CD4-positive, alpha-beta memory T cell (primary cell): ENCODE results near the gene TAC3. TPM values are rescaled to one million over a fixed set of nuclear protein-coding genes. Genes with fewer than 3 reads are reported as not detected.
"Not testable (repeated sequence)": the region's sequence is repeated elsewhere in the genome, so short reads cannot be mapped to it uniquely, and the experiment has no call there.

Experiments used
- CTCF ChIA-PET: fragments of 350-600 bp; sonication (Branson Sonifier 250); formaldehyde crosslinking; loops from one replicate; lab custom pipeline; 2021; ENCODE audit warnings: inconsistent platforms; ENCODE audit not compliant: partially characterized antibody; lab: Charles Lee
- POLR2A ChIA-PET: fragments of 350-600 bp; sonication (Branson Sonifier 250); formaldehyde crosslinking; loops from one replicate; lab custom pipeline; 2021; ENCODE audit not compliant: partially characterized antibody; lab: Charles Lee
- DNase-seq, 5 donors: peaks; one replicate each; pipeline versions ENCODE4 v3.0.0 to v3.0.0-alpha.2; 2020 to 2022; ENCODE audit warnings: mixed read lengths in 1 of 5
- H3K27ac ChIP-seq: one replicate; pipeline ENCODE4 v1.7.0; 2013; ENCODE audit warnings: low read depth, low read length
- H3K27me3 ChIP-seq: 2 replicates; pipeline ENCODE4 v1.7.0; 2013; ENCODE audit warnings: mild to moderate bottlenecking, low read length, moderate library complexity; ENCODE audit not compliant: insufficient read depth
- H3K36me3 ChIP-seq: 2 replicates; pipeline ENCODE4 v1.7.0; 2013; ENCODE audit warnings: mild to moderate bottlenecking, low read length, moderate library complexity; ENCODE audit not compliant: insufficient read depth
- H3K4me1 ChIP-seq: 2 replicates; pipeline ENCODE4 v1.7.0; 2013; ENCODE audit warnings: mild to moderate bottlenecking, low read length, moderate library complexity; ENCODE audit not compliant: insufficient read depth
- H3K4me3 ChIP-seq, 2 donors: one replicate each; pipeline ENCODE4 v1.7.0; 2013; ENCODE audit warnings: low read length in 2 of 2, mild to moderate bottlenecking in 1 of 2
- H3K9me3 ChIP-seq, 2 donors: one replicate each; pipeline ENCODE4 v1.7.0; 2013; ENCODE audit warnings: low read length in 2 of 2, control low read depth in 1 of 2; ENCODE audit not compliant: control insufficient read depth in 1 of 2
- H3K27ac Mint-ChIP-seq, 7 donors: one replicate each; pipeline ENCODE4 v1.8.0; 2020 to 2021; ENCODE audit warnings: mixed read lengths in 7 of 7, mild to moderate bottlenecking in 6 of 7, inconsistent platforms in 3 of 7, moderate library complexity in 3 of 7
- H3K27me3 Mint-ChIP-seq, 2 donors: one replicate each; pipeline ENCODE4 v1.8.0; 2020 to 2021; ENCODE audit warnings: mixed read lengths in 2 of 2
- H3K36me3 Mint-ChIP-seq, 2 donors: one replicate each; pipeline ENCODE4 v1.8.0; 2020 to 2021; ENCODE audit warnings: mixed read lengths in 2 of 2, inconsistent platforms in 1 of 2, mild to moderate bottlenecking in 1 of 2
- H3K4me1 Mint-ChIP-seq, 4 donors: one replicate each; pipeline ENCODE4 v1.8.0; 2020 to 2021; ENCODE audit warnings: mixed read lengths in 4 of 4, mild to moderate bottlenecking in 1 of 4
- H3K4me3 Mint-ChIP-seq, 8 donors: one replicate each; pipeline ENCODE4 v1.8.0; 2020 to 2021; ENCODE audit warnings: mixed read lengths in 8 of 8, mild to moderate bottlenecking in 7 of 8, moderate library complexity in 6 of 8, inconsistent platforms in 3 of 8
- H3K9me3 Mint-ChIP-seq, 8 donors: one replicate each; pipeline ENCODE4 v1.8.0; 2020 to 2021; ENCODE audit warnings: mixed read lengths in 8 of 8, mild to moderate bottlenecking in 5 of 8, inconsistent platforms in 3 of 8, moderate library complexity in 1 of 8
- intact Hi-C: fragments of 100-400 bp; cut with micrococcal nuclease; formaldehyde crosslinking; loops from one replicate; pipeline ENCODE4 v1.15.1; 2023
- polyA plus RNA-seq, 2 donors: library from polyadenylated mRNA; unstranded; fragments of 300-500 nt; fragmentation: Illumina TruSeq; gene quantifications; one replicate each; pipeline ENCODE4 v1.2.3, GENCODE V29; 2021
- total RNA-seq, 2 experiments: library from RNA; stranded (reverse); gene quantifications; one replicate each; pipeline ENCODE4 v1.2.3, GENCODE V29; 2021

Gene TAC3
- total and polyA plus RNA-seq, 4 experiments from 2014 or later = 0.36 TPM; not detected in 3

GRCh38 chr12:57053146-57053545, 36.8 kb upstream of the TAC3 start:
- H3K36me3 Mint-ChIP-seq = peaks cover 4 to 10% of the 10 kb centered on the region in 2 donors
- DNase-seq = not testable (repeated sequence)
- peak overlapping the region in 1 of 7 donors; percentile 55 for H3K27ac Mint-ChIP-seq

DNA sequence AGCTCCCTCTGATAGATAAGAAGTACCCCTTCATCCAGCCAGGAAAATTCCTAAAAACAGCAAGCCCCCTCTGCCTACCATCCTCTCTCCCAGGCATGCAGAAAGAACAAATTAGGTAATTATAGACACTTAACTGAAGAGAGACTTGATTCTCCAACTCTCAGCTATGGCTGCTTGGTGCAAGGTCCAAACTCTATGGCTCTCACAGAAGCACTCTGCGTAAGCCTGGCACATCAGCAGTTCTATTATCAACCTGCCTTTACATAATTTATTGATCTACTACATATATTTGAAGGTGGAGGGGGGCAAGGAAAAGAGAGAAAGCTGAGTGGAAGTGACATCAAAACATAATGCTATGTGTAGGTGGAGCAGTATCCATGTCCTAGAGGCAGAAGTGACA, 34.7 kb upstream of the TAC3 start:
- Mint-ChIP-seq H3K4me1 (peaks cover 9 to 21% (median 16%) of the 10 kb centered on the region in 4 donors), H3K4me3 (no peak overlapping the region), H3K36me3 (no peaks in the 10 kb centered on the region), H3K27me3 (no peaks in the 10 kb centered on the region), H3K9me3 (no peaks in the 10 kb centered on the region), H3K27ac (no peak overlapping the region)
- no peak for DNase-seq
- no peak overlapping the region for H3K4me3 ChIP-seq
- ChIA-PET CTCF (interaction anchor here (1.6 to 2.2 kb wide), 2 partner anchors 20 to 73 kb away, joined by 4 to 6 read pairs; no protein-coding TSS in a partner anchor), POLR2A (no interaction called here)
- H3K9me3 ChIP-seq = no peaks in the 10 kb centered on the region
- H3K27me3 ChIP-seq = no peaks in the 10 kb centered on the region
- H3K27ac ChIP-seq = no peak overlapping the region
- H3K4me1 ChIP-seq = peaks cover 18% of the 10 kb centered on the region
- no peaks in the 10 kb centered on the region for H3K36me3 ChIP-seq
- intact Hi-C loops = no loop called here

More at GRCh38 chr12:57053146-57053545, 36.8 kb upstream of the TAC3 start:
- H3K4me1 Mint-ChIP-seq, intact Hi-C loops, H3K36me3 ChIP-seq, H3K27me3 Mint-ChIP-seq, H3K27ac ChIP-seq, H3K4me1 ChIP-seq, H3K4me3 ChIP-seq, H3K4me3 Mint-ChIP-seq, H3K27me3 ChIP-seq, H3K9me3 Mint-ChIP-seq, H3K9me3 ChIP-seq, POLR2A ChIA-PET: not testable (repeated sequence)
- CTCF ChIA-PET = interaction anchor here (1.5 to 2.2 kb wide), 2 partner anchors 45 to 71 kb away, joined by 6 to 7 read pairs; no protein-coding TSS in a partner anchor

DNA sequence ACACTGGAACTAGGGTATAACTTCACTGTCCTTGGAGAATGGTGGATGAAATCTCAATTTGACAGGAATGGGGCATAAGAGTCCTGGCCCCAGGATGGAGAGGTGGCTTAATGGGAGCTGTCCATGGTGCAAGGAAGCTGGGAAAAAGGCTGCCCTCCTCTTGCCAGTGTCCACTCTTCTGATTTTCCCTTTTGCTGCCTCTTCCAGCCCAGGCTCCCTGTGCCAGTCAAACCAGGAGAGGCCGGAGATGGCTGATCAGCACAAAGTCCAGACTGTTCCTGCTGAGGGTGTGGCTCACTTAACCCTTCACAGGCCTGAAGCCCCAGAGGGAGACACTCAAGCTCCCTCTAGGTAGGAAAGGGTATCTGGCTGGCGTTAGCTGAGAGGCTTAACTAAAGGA, 33.6 kb upstream of the TAC3 start, which contains the start of gene MYO1A:
Gene MYO1A, minus strand, starts transcription at position 240 of the 400 bp plus-strand sequence. CDS start 1,806 bp downstream, outside the sequence.
- no peak for DNase-seq
- Mint-ChIP-seq H3K9me3 (no peaks in the 10 kb centered on the region), H3K36me3 (no peaks in the 10 kb centered on the region), H3K27me3 (no peaks in the 10 kb centered on the region), H3K4me3 (no peak within 1 kb of the TSS), H3K27ac (peak within 1 kb of the TSS in 1 of 7 donors; percentile 70), H3K4me1 (peaks cover 9 to 24% (median 18%) of the 10 kb centered on the region in 4 donors)
- Histone ChIP-seq H3K9me3 (no peaks in the 10 kb centered on the region), H3K4me1 (peaks cover 18% of the 10 kb centered on the region), H3K4me3 (no peak within 1 kb of the TSS), H3K27ac (no peak within 1 kb of the TSS), H3K27me3 (no peaks in the 10 kb centered on the region), H3K36me3 (no peaks in the 10 kb centered on the region)
- ChIA-PET CTCF (interaction anchor here (1.4 to 2.8 kb wide), 3 partner anchors 18 to 74 kb away, joined by 4 to 7 read pairs (median 4); partner anchors contain the start of gene STAT6), POLR2A (no interaction called here)
- intact Hi-C loops = no loop called here

GRCh38 chr12:57049119-57049446, 32.8 kb upstream of the TAC3 start:
- no peaks in the 10 kb centered on the region for H3K27me3 Mint-ChIP-seq
- CTCF ChIA-PET = interaction anchor here (1.2 to 3.6 kb wide), 4 partner anchors 13 to 76 kb away, joined by 3 to 25 read pairs (median 7); partner anchors contain the start of gene STAT6
- no peaks in the 10 kb centered on the region for H3K27me3 ChIP-seq
- H3K4me1 ChIP-seq = peaks cover 18% of the 10 kb centered on the region
- POLR2A ChIA-PET = no interaction called here
- peaks cover 9 to 24% (median 18%) of the 10 kb centered on the region in 4 donors for H3K4me1 Mint-ChIP-seq
- no peak overlapping the region for H3K27ac Mint-ChIP-seq
- H3K4me3 ChIP-seq = no peak overlapping the region
- no peaks in the 10 kb centered on the region for H3K36me3 Mint-ChIP-seq
- no peaks in the 10 kb centered on the region for H3K9me3 ChIP-seq
- H3K4me3 Mint-ChIP-seq = no peak overlapping the region
- no peaks in the 10 kb centered on the region for H3K36me3 ChIP-seq
- H3K9me3 Mint-ChIP-seq = no peaks in the 10 kb centered on the region
- H3K27ac ChIP-seq = no peak overlapping the region
- DNase-seq = no peak
- intact Hi-C loops = no loop called here

DNA sequence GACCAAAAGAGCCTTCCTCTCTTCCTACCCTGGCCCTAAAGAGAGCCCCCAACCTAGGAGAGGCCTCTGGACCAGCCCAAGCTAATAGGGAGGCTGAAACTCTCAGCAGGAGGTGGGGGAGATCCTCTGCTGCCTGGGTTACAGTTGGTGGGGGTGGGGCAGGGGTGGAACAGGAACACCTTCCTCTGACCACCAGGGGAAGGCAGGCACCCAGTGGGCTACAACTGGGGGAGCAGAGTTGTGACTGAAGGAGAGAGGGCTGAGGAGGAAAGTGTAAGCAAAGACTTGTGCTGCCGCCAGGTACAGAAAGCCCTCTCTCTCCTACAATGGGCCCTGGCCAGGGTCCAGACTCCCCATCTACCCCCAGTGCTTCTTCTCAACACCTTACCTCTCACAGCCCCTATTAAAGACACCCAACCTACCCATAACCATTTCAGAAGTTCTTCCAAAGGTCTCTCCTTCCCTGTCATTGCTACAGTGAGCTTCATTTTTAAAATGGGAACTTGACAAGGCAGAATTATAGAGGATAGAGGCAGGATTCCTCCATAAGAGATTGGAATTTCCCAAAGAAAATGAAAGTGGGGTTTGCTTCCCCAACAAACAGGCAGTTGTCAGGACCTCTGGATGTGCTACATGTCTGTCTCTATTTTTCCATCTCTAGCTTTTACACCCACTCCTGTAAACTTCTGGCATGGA, 32.2 kb upstream of the TAC3 start:
- H3K9me3 Mint-ChIP-seq = no peaks in the 10 kb centered on the region
- H3K27me3 ChIP-seq = no peaks in the 10 kb centered on the region
- no peaks in the 10 kb centered on the region for H3K9me3 ChIP-seq
- no peaks in the 10 kb centered on the region for H3K36me3 ChIP-seq
- no peak overlapping the region for H3K27ac ChIP-seq
- no peak for DNase-seq
- POLR2A ChIA-PET = interaction anchor here (0.8 kb wide), 1 partner anchor 323 kb away, joined by 4 read pairs; the partner anchor contains the start of gene NACA
- intact Hi-C loops = no loop called here
- CTCF ChIA-PET = interaction anchor here (0.9 to 3.6 kb wide), 5 partner anchors 8 to 77 kb away, joined by 3 to 25 read pairs (median 7); partner anchors contain the start of gene STAT6
- peak overlapping the region in 3 of 7 donors; percentile 25 to 42 (median 36) for H3K27ac Mint-ChIP-seq
- H3K4me1 Mint-ChIP-seq = peaks cover 9 to 24% (median 18%) of the 10 kb centered on the region in 4 donors
- H3K36me3 Mint-ChIP-seq = no peaks in the 10 kb centered on the region
- H3K4me3 ChIP-seq = no peak overlapping the region
- H3K27me3 Mint-ChIP-seq = no peaks in the 10 kb centered on the region
- H3K4me3 Mint-ChIP-seq = no peak overlapping the region
- peaks cover 18% of the 10 kb centered on the region for H3K4me1 ChIP-seq

GRCh38 chr12:57047981-57048380, 31.7 kb upstream of the TAC3 start:
- Mint-ChIP-seq H3K9me3 (no peaks in the 10 kb centered on the region), H3K36me3 (no peaks in the 10 kb centered on the region), H3K4me1 (peaks cover 9 to 24% (median 18%) of the 10 kb centered on the region in 4 donors), H3K4me3 (peak overlapping the region in 1 of 8 donors; percentile 13), H3K27ac (peak overlapping the region in 2 of 7 donors; percentile 0 to 82), H3K27me3 (no peaks in the 10 kb centered on the region)
- Histone ChIP-seq H3K4me1 (peaks cover 18% of the 10 kb centered on the region), H3K27me3 (no peaks in the 10 kb centered on the region), H3K9me3 (no peaks in the 10 kb centered on the region), H3K36me3 (no peaks in the 10 kb centered on the region), H3K27ac (no peak overlapping the region), H3K4me3 (no peak overlapping the region)
- ChIA-PET CTCF (interaction anchor here (0.9 to 3.6 kb wide), 5 partner anchors 8 to 77 kb away, joined by 3 to 25 read pairs (median 7); partner anchors contain the start of gene STAT6), POLR2A (interaction anchor here (0.8 to 1.2 kb wide), 3 partner anchors 31 to 323 kb away, joined by 3 to 4 read pairs (median 4); partner anchors contain the start of genes NACA and NEMP1)
- intact Hi-C loops = no loop called here
- DNase-seq = no peak
